Prostate gland (tissue), 2 donors: ENCODE results near the gene ZNF197.

Source experiments
- CTCF ChIP-seq, 4 experiments: fragments of 200-600 bp in 2 of 4; fragments of 450-650 bp in 2 of 4; sonication (generic) in 2 of 4; IDR thresholded peaks; 1 replicate in 3 of 4; 2 replicates in 1 of 4; pipeline ENCODE4 v1.5.1; 2016 to 2019; ENCODE audit warnings: antibody characterized with exemption in 4 of 4, mild to moderate bottlenecking in 2 of 4, moderate library complexity in 2 of 4
- POLR2A ChIP-seq: fragments of 450-650 bp; IDR thresholded peaks from one replicate; pipeline ENCODE4 v1.6.1; 2016; ENCODE audit warnings: antibody characterized with exemption, mild to moderate bottlenecking
- POLR2AphosphoS5 ChIP-seq: sonication (generic); formaldehyde crosslinking; IDR thresholded peaks from one replicate; pipeline ENCODE4 v1.6.1; 2017; ENCODE audit warnings: antibody characterized with exemption

- TF ChIP-seq CTCF (IDR thresholded peaks at IDR 0.05) = no peak
- TF ChIP-seq POLR2A = no peak
- no peak for TF ChIP-seq POLR2AphosphoS5
Observed at GRCh38 chr3:44661189-44661588, 36.4 kb downstream of the ZNF197 start.
